Measurements from ENCODE around the gene FAM171A1.

DNA sequence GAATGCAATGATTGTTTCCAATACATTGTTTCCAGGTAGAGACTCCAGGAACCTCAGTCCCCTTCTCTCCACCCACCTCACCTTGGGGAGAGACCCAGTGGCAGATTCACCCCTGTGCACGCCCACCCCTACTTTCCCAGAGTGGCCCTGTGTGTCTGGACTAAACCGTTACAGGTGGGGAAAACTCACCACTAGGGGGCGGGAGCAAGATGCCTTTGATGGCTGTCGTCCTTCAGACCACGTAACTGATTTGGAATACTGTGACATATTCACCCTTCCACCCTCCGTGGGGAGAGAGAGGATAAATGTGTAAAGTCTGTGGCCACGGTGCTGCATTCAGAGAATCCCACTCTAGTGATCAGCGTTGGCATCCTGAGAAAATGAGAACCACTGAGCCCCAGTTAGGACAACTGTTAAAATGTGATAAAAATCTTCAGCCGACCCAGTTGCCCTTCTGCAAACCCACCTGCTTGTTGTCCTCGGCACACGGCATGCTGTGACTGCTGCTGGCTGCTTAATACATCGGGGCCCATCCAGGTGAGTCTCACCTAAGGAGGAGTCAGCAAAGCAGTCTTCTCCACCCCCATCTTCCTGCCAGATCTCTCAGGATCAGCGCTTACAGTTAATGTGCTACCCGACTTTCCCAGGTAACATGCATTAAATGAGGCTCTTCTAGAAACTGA lies 161.1 kb downstream of the FAM171A1 start:
- TF ChIP-seq ZNF3 (CRISPR knock-in tag; IDR thresholded peaks at IDR 0.05) (no peak), TBL1XR1 (IDR thresholded peaks at IDR 0.05; ENCODE audit: borderline replicate concordance, low read length, partially characterized antibody) (no peak), NFATC3 (CRISPR knock-in tag; IDR thresholded peaks at IDR 0.05) (no peak), EZH2 (conservative IDR thresholded peaks at IDR 0.05; ENCODE audit: low read depth, low read length) (no peak), ZNF879 (CRISPR knock-in tag; IDR thresholded peaks at IDR 0.05) (no peak), RARG (CRISPR knock-in tag; IDR thresholded peaks at IDR 0.05; ENCODE audit: low read depth) (no peak), HMG20B (CRISPR knock-in tag; conservative IDR thresholded peaks at IDR 0.05) (no peak), TCF12 (IDR thresholded peaks at IDR 0.05) (no peak), TCF12 (CRISPR knock-in tag; IDR thresholded peaks at IDR 0.05) (no peak), NFYB (CRISPR knock-in tag; IDR thresholded peaks at IDR 0.05) (no peak), ZNF354B (CRISPR knock-in tag; IDR thresholded peaks at IDR 0.05) (no peak), SMAD9 (CRISPR knock-in tag; IDR thresholded peaks at IDR 0.05) (no peak), KLF15 (CRISPR knock-in tag; IDR thresholded peaks at IDR 0.05; ENCODE audit: borderline replicate concordance) (no peak), TCF7 (IDR thresholded peaks at IDR 0.05; ENCODE audit: low read depth) (no peak), NFE2L1 (CRISPR knock-in tag; IDR thresholded peaks at IDR 0.05; ENCODE audit: borderline replicate concordance) (no peak)
